ENCODE measurements around the gene CREB3. TPM values are rescaled to one million over a fixed set of nuclear protein-coding genes. Genes with fewer than 3 reads are reported as not detected.

Gene CREB3
- polyA plus RNA-seq, 4 donors, result 38.0 to 44.0 (median 39.0) TPM

- DNase-seq (ENCODE audit: low read depth in 4 of 4, low spot score in 2 of 4), result no peak
These were observed 32.4 kb upstream of the CREB3 start for GRCh38 chr9:35700031-35700430.

- no peak for DNase-seq (ENCODE audit: low read depth in 4 of 4, low spot score in 2 of 4)
These were observed 31.5 kb upstream of the CREB3 start for GRCh38 chr9:35700942-35701341.

GRCh38 chr9:35702696-35703095 lies 29.8 kb upstream of the CREB3 start:
- DNase-seq (ENCODE audit: low read depth in 4 of 4, low spot score in 2 of 4), result no peak

GRCh38 chr9:35703906-35704672 lies 28.4 kb upstream of the CREB3 start:
- no peak for DNase-seq (ENCODE audit: low read depth in 4 of 4, low spot score in 2 of 4)

GRCh38 chr9:35705372-35705771 lies 27.1 kb upstream of the CREB3 start:
- no peak for DNase-seq (ENCODE audit: low read depth in 4 of 4, low spot score in 2 of 4)

GRCh38 chr9:35705836-35706430 lies 26.5 kb upstream of the CREB3 start:
- DNase-seq (ENCODE audit: low read depth in 4 of 4, low spot score in 2 of 4), result no peak

- DNase-seq (ENCODE audit: low read depth in 4 of 4, low spot score in 2 of 4), result no peak
These were observed 25.5 kb upstream of the CREB3 start for GRCh38 chr9:35706951-35707350.

- DNase-seq (ENCODE audit: low read depth in 4 of 4, low spot score in 2 of 4), result no peak
These were observed 24.3 kb upstream of the CREB3 start for GRCh38 chr9:35708146-35708545.

- no peak for DNase-seq (ENCODE audit: low read depth in 4 of 4, low spot score in 2 of 4)
These were observed 21.5 kb upstream of the CREB3 start for GRCh38 chr9:35710818-35711500.

- no peak for DNase-seq (ENCODE audit: low read depth in 4 of 4, low spot score in 2 of 4)
These were observed 20.7 kb upstream of the CREB3 start for GRCh38 chr9:35711501-35712428.

GRCh38 chr9:35712762-35713400 lies 19.6 kb upstream of the CREB3 start:
- no peak for DNase-seq (ENCODE audit: low read depth in 4 of 4, low spot score in 2 of 4)

- no peak for DNase-seq (ENCODE audit: low read depth in 4 of 4, low spot score in 2 of 4)
These were observed 18.9 kb upstream of the CREB3 start for GRCh38 chr9:35713578-35713977.

- DNase-seq (ENCODE audit: low read depth in 4 of 4, low spot score in 2 of 4), result no peak
These were observed 18.3 kb upstream of the CREB3 start for GRCh38 chr9:35714123-35714522.

- DNase-seq (ENCODE audit: low read depth in 4 of 4, low spot score in 2 of 4), result no peak
These were observed 17.8 kb upstream of the CREB3 start for GRCh38 chr9:35714579-35715252.

GRCh38 chr9:35716230-35716629 lies 16.2 kb upstream of the CREB3 start:
- no peak for DNase-seq (ENCODE audit: low read depth in 4 of 4, low spot score in 2 of 4)

- DNase-seq (ENCODE audit: low read depth in 4 of 4, low spot score in 2 of 4), result no peak
These were observed 15.2 kb upstream of the CREB3 start for GRCh38 chr9:35717132-35717870.

- DNase-seq (ENCODE audit: low read depth in 4 of 4, low spot score in 2 of 4), result no peak
These were observed 13.6 kb upstream of the CREB3 start for GRCh38 chr9:35718721-35719511.

GRCh38 chr9:35719546-35719945 lies 12.9 kb upstream of the CREB3 start:
- no peak for DNase-seq (ENCODE audit: low read depth in 4 of 4, low spot score in 2 of 4)

Measured in left renal cortex interstitium (tissue), 4 donors.